SK-N-SH treated with all-trans-retinoic acid at 6 μM for 48 hours (cell line): ENCODE measurements around the gene TRAF3IP3.

Experiments
- ATAC-seq: fragments of 200-7000 bp; cut with Tn5 transposase; 3 replicates; pipeline ENCODE4 v1.9.1; 2020; ENCODE audit warnings: mild to moderate bottlenecking, moderate library complexity
- ARNTL ChIP-seq: fragments of 450-650 bp; formaldehyde crosslinking; IDR thresholded peaks from 2 replicates; pipeline ENCODE4 v1.5.0; 2020; ENCODE audit warnings: low read depth, mild to moderate bottlenecking, moderate library complexity, borderline replicate concordance
- BACH2 ChIP-seq: fragments of 250-450 bp; sonication (Bioruptor Pico); IDR thresholded peaks from 2 replicates; pipeline ENCODE4 v1.9.0; 2021; ENCODE audit warnings: mild to moderate bottlenecking, borderline replicate concordance
- CSDC2 ChIP-seq: fragments of 250-450 bp; sonication (Bioruptor Pico); IDR thresholded peaks from 2 replicates; pipeline ENCODE4 v1.5.0; 2020; ENCODE audit warnings: mild to moderate bottlenecking, moderate library complexity
- ESRRG ChIP-seq: fragments of 250-450 bp; sonication (Bioruptor Pico); IDR thresholded peaks from 2 replicates; pipeline ENCODE4 v1.6.1; 2021; ENCODE audit warnings: mild to moderate bottlenecking
- ISL1 ChIP-seq: fragments of 250-450 bp; sonication (Bioruptor Pico); IDR thresholded peaks from 2 replicates; pipeline ENCODE4 v2.1.2; 2022; ENCODE audit warnings: mild to moderate bottlenecking, moderate library complexity
- OSR1 ChIP-seq: fragments of 250-450 bp; sonication (Bioruptor Pico); IDR thresholded peaks from 2 replicates; pipeline ENCODE4 v1.8.0; 2022; ENCODE audit warnings: moderate library complexity, mild to moderate bottlenecking, inconsistent platforms
- RARB ChIP-seq: fragments of 250-450 bp; sonication (Bioruptor Pico); IDR thresholded peaks from 2 replicates; pipeline ENCODE4 v1.8.0; 2021; ENCODE audit warnings: mild to moderate bottlenecking, moderate library complexity
- SNAI2 ChIP-seq: fragments of 250-450 bp; sonication (Bioruptor Pico); IDR thresholded peaks from 2 replicates; pipeline ENCODE4 v1.5.0; 2020; ENCODE audit warnings: mild to moderate bottlenecking, moderate library complexity
- TCF4 ChIP-seq: fragments of 250-450 bp; sonication (Bioruptor Pico); IDR thresholded peaks from 2 replicates; pipeline ENCODE4 v1.8.0; 2021; ENCODE audit warnings: mild to moderate bottlenecking, moderate library complexity, borderline replicate concordance
- TOX ChIP-seq: fragments of 250-450 bp; sonication (Bioruptor Pico); IDR thresholded peaks from 2 replicates; pipeline ENCODE4 v1.8.0; 2021; ENCODE audit warnings: mild to moderate bottlenecking, moderate library complexity, borderline replicate concordance
- ZC3H10 ChIP-seq: fragments of 250-450 bp; sonication (Bioruptor Pico); IDR thresholded peaks from 2 replicates; pipeline ENCODE4 v1.5.1; 2021; ENCODE audit warnings: mild to moderate bottlenecking, moderate library complexity
- ZFP3 ChIP-seq: fragments of 250-450 bp; sonication (Bioruptor Pico); IDR thresholded peaks from 2 replicates; pipeline ENCODE4 v1.5.0; 2020; ENCODE audit warnings: mild to moderate bottlenecking, moderate library complexity
- ZFP30 ChIP-seq: fragments of 450-650 bp; formaldehyde crosslinking; IDR thresholded peaks from 2 replicates; pipeline ENCODE4 v1.5.0; 2022; ENCODE audit warnings: mild to moderate bottlenecking, moderate library complexity
- ZNF565 ChIP-seq: fragments of 450-650 bp; formaldehyde crosslinking; conservative IDR thresholded peaks from 2 replicates; pipeline ENCODE4 v1.5.0; 2020; ENCODE audit warnings: low read depth, mild to moderate bottlenecking, moderate library complexity
- ZNF70 ChIP-seq: fragments of 450-650 bp; formaldehyde crosslinking; IDR thresholded peaks from 2 replicates; pipeline ENCODE4 v1.5.0; 2020; ENCODE audit warnings: mild to moderate bottlenecking, moderate library complexity
- ZNF8 ChIP-seq: fragments of 450-650 bp; formaldehyde crosslinking; IDR thresholded peaks from 2 replicates; pipeline ENCODE4 v1.5.0; 2020; ENCODE audit warnings: mild to moderate bottlenecking, moderate library complexity
- TF ChIP-seq, protein P1 (sequence below): fragments of 250-450 bp; sonication (Bioruptor Pico); IDR thresholded peaks from 2 replicates; pipeline ENCODE4 v1.8.0; 2021; ENCODE audit warnings: low read depth, mild to moderate bottlenecking, moderate library complexity, borderline replicate concordance
- TF ChIP-seq, protein P2 (sequence below): fragments of 250-450 bp; sonication (Bioruptor Pico); IDR thresholded peaks from 2 replicates; pipeline ENCODE4 v1.5.1; 2021; ENCODE audit warnings: mild to moderate bottlenecking, moderate library complexity
- TF ChIP-seq, protein P3 (sequence below): fragments of 250-450 bp; sonication (Bioruptor Pico); IDR thresholded peaks from 2 replicates; pipeline ENCODE4 v1.5.1; 2020; ENCODE audit warnings: low read depth, mild to moderate bottlenecking, moderate library complexity
- TF ChIP-seq, protein P4 (sequence below): fragments of 250-450 bp; sonication (Bioruptor Pico); IDR thresholded peaks from 2 replicates; pipeline ENCODE4 v1.5.0; 2020; ENCODE audit warnings: mild to moderate bottlenecking, moderate library complexity
- TF ChIP-seq, protein P5 (sequence below): fragments of 250-450 bp; sonication (Bioruptor Pico); IDR thresholded peaks from 2 replicates; pipeline ENCODE4 v1.8.0; 2020; ENCODE audit warnings: mild to moderate bottlenecking, moderate library complexity, borderline replicate concordance

TRAF3IP3 gene

DNA sequence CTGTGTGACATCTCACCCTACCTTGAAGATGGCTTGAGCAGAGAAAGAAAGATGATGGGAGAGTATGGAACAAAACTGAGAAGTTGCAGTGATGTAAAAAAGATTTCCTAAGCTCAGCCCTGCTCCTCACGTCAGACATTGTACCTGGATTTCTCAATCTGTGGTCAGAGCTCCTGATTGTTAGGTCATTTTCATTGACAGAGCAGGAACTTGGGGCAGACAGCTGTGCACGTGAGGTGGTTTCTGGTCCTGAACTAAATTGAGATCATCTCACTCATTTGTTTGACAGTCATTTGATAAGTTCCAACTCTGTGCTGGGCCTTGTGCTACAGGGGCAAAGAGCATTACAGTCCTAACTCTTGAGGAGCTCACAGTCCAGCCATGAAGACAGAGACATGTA lies 10.2 kb downstream of the TRAF3IP3 start:
- no peak for ATAC-seq
- TF ChIP-seq, protein P1, sequence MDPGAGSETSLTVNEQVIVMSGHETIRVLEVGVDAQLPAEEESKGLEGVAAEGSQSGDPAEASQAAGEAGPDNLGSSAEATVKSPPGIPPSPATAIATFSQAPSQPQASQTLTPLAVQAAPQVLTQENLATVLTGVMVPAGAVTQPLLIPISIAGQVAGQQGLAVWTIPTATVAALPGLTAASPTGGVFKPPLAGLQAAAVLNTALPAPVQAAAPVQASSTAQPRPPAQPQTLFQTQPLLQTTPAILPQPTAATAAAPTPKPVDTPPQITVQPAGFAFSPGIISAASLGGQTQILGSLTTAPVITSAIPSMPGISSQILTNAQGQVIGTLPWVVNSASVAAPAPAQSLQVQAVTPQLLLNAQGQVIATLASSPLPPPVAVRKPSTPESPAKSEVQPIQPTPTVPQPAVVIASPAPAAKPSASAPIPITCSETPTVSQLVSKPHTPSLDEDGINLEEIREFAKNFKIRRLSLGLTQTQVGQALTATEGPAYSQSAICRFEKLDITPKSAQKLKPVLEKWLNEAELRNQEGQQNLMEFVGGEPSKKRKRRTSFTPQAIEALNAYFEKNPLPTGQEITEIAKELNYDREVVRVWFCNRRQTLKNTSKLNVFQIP: no peak
- TF ChIP-seq ZNF565 (CRISPR knock-in tag): no peak
- TF ChIP-seq ISL1 (CRISPR knock-in tag): no peak
- no peak for TF ChIP-seq TOX (CRISPR knock-in tag)
- TF ChIP-seq TCF4 (CRISPR knock-in tag): no peak
- TF ChIP-seq ZFP30 (CRISPR knock-in tag): no peak
- no peak for TF ChIP-seq ARNTL (CRISPR knock-in tag)
- no peak for TF ChIP-seq ZFP3 (CRISPR knock-in tag)
- TF ChIP-seq ZNF70 (CRISPR knock-in tag): no peak
- no peak for TF ChIP-seq CSDC2
- TF ChIP-seq ZC3H10 (CRISPR knock-in tag): no peak
- TF ChIP-seq, protein P2, sequence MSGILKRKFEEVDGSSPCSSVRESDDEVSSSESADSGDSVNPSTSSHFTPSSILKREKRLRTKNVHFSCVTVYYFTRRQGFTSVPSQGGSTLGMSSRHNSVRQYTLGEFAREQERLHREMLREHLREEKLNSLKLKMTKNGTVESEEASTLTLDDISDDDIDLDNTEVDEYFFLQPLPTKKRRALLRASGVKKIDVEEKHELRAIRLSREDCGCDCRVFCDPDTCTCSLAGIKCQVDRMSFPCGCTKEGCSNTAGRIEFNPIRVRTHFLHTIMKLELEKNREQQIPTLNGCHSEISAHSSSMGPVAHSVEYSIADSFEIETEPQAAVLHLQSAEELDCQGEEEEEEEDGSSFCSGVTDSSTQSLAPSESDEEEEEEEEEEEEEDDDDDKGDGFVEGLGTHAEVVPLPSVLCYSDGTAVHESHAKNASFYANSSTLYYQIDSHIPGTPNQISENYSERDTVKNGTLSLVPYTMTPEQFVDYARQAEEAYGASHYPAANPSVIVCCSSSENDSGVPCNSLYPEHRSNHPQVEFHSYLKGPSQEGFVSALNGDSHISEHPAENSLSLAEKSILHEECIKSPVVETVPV (CRISPR knock-in tag): no peak
- TF ChIP-seq, all 23 proteins: peak for 0

DNA sequence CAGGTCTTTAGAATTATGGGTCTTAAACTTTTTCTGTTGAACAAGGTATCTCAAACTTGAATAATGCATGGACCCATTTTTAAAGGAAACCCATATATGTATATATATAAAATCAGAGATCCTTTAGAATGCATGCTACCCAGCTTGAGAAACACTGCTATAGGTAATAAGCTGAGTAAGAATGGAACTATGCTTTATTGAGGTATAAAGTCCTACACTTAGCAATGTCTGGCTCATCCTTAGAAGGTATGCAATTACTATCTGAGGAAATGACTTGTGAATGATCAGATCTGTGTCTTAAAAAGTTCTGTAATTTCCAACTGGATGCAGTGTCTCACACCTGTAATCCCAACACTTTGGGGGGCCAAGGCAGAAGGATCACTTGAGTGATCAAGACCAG lies 11.2 kb downstream of the TRAF3IP3 start:
- no peak for TF ChIP-seq SNAI2 (CRISPR knock-in tag)
- no peak for TF ChIP-seq CSDC2
- TF ChIP-seq, protein P1: no peak
- TF ChIP-seq, protein P3, sequence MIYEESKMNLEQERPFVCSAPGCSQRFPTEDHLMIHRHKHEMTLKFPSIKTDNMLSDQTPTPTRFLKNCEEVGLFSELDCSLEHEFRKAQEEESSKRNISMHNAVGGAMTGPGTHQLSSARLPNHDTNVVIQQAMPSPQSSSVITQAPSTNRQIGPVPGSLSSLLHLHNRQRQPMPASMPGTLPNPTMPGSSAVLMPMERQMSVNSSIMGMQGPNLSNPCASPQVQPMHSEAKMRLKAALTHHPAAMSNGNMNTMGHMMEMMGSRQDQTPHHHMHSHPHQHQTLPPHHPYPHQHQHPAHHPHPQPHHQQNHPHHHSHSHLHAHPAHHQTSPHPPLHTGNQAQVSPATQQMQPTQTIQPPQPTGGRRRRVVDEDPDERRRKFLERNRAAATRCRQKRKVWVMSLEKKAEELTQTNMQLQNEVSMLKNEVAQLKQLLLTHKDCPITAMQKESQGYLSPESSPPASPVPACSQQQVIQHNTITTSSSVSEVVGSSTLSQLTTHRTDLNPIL: no peak
- TF ChIP-seq ZC3H10 (CRISPR knock-in tag): no peak
- TF ChIP-seq TOX (CRISPR knock-in tag): no peak
- no peak for TF ChIP-seq OSR1 (CRISPR knock-in tag)
- no peak for TF ChIP-seq ZFP30 (CRISPR knock-in tag)
- TF ChIP-seq BACH2: no peak
- no peak for TF ChIP-seq ZNF8 (CRISPR knock-in tag)
- TF ChIP-seq, protein P4, sequence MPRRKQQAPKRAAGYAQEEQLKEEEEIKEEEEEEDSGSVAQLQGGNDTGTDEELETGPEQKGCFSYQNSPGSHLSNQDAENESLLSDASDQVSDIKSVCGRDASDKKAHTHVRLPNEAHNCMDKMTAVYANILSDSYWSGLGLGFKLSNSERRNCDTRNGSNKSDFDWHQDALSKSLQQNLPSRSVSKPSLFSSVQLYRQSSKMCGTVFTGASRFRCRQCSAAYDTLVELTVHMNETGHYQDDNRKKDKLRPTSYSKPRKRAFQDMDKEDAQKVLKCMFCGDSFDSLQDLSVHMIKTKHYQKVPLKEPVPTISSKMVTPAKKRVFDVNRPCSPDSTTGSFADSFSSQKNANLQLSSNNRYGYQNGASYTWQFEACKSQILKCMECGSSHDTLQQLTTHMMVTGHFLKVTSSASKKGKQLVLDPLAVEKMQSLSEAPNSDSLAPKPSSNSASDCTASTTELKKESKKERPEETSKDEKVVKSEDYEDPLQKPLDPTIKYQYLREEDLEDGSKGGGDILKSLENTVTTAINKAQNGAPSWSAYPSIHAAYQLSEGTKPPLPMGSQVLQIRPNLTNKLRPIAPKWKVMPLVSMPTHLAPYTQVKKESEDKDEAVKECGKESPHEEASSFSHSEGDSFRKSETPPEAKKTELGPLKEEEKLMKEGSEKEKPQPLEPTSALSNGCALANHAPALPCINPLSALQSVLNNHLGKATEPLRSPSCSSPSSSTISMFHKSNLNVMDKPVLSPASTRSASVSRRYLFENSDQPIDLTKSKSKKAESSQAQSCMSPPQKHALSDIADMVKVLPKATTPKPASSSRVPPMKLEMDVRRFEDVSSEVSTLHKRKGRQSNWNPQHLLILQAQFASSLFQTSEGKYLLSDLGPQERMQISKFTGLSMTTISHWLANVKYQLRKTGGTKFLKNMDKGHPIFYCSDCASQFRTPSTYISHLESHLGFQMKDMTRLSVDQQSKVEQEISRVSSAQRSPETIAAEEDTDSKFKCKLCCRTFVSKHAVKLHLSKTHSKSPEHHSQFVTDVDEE: no peak
- ATAC-seq: no peak

DNA sequence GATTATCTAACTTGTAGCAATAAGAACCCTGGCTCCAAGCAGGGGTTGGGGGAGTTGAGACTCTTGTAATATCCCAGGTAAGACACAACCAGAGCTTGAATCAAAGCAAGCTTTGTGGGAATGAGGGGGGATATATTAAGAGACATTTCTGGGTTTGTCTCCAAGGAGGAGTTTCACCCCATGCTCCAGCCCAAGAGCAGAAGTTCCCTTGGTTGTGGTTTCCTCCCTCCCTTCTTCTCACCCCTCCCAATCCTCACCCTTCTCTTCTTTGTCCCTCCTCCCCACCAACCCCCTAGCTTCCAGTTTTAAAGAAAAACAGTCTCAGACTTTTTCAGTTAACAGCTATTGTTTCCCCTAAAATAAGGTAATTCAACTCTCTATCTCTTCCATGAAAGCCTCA lies 11.9 kb downstream of the TRAF3IP3 start:
- no peak for TF ChIP-seq SNAI2 (CRISPR knock-in tag)
- TF ChIP-seq OSR1 (CRISPR knock-in tag): no peak
- TF ChIP-seq, protein P5, sequence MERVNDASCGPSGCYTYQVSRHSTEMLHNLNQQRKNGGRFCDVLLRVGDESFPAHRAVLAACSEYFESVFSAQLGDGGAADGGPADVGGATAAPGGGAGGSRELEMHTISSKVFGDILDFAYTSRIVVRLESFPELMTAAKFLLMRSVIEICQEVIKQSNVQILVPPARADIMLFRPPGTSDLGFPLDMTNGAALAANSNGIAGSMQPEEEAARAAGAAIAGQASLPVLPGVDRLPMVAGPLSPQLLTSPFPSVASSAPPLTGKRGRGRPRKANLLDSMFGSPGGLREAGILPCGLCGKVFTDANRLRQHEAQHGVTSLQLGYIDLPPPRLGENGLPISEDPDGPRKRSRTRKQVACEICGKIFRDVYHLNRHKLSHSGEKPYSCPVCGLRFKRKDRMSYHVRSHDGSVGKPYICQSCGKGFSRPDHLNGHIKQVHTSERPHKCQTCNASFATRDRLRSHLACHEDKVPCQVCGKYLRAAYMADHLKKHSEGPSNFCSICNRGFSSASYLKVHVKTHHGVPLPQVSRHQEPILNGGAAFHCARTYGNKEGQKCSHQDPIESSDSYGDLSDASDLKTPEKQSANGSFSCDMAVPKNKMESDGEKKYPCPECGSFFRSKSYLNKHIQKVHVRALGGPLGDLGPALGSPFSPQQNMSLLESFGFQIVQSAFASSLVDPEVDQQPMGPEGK (CRISPR knock-in tag): no peak
- no peak for TF ChIP-seq CSDC2
- no peak for TF ChIP-seq ISL1 (CRISPR knock-in tag)
- no peak for TF ChIP-seq ZC3H10 (CRISPR knock-in tag)
- TF ChIP-seq ESRRG (CRISPR knock-in tag): no peak
- TF ChIP-seq RARB (CRISPR knock-in tag): no peak
- no peak for TF ChIP-seq ZNF70 (CRISPR knock-in tag)
- no peak for ATAC-seq
